Rectal smooth muscle tissue (tissue), 1 donor: ENCODE results near the gene TMEM170A.
"Not testable (repeated sequence)": the region's sequence is repeated elsewhere in the genome, so short reads cannot be mapped to it uniquely, and the experiment has no call there.

Source experiments
- H3K27ac ChIP-seq: one replicate; pipeline ENCODE4 v1.7.0; 2013; ENCODE audit warnings: low read depth, low read length, inconsistent platforms
- H3K27me3 ChIP-seq: one replicate; pipeline ENCODE4 v1.7.0; 2013; ENCODE audit warnings: low read length; ENCODE audit not compliant: control insufficient read depth, insufficient read depth
- H3K36me3 ChIP-seq: one replicate; pipeline ENCODE4 v1.7.0; 2013; ENCODE audit warnings: low read length; ENCODE audit not compliant: control insufficient read depth, insufficient read depth
- H3K4me1 ChIP-seq: one replicate; pipeline ENCODE4 v1.7.0; 2013; ENCODE audit warnings: low read length; ENCODE audit not compliant: control insufficient read depth, insufficient read depth
- H3K4me3 ChIP-seq: one replicate; pipeline ENCODE4 v1.7.0; 2013; ENCODE audit warnings: low read length
- H3K9ac ChIP-seq: one replicate; pipeline ENCODE4 v1.7.0; 2013; ENCODE audit warnings: low read length

Gene TMEM170A

DNA sequence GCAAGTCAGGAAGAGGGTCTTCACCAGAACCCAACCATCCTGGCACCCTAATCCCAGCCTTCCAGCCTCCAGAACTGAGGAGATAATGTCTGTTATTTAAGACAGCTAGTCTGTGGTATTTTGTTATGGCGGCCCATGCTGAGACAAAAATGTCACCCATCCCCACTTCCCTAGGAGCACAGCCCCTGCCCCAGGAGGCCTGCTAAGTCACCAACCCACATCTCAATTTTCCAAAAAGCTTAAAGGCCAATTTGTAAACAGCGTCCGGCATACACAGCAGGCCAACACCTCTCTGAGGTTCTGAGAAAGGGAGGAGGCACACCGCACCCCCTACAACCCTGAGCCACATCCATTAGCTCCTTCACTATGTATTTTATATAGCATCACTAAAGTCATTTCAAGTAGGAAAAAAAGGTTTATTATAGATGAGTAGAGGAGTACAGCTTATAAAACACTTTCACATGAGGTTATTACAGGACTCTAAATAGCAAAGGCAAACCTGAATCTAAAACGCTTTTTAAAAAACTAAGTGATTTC is 6.9 kb downstream of the TMEM170A start:
- Histone ChIP-seq H3K4me3 (no peak overlapping the region), H3K4me1 (no peaks in the 10 kb centered on the region), H3K36me3 (no peaks in the 10 kb centered on the region), H3K27me3 (no peaks in the 10 kb centered on the region), H3K27ac (no peak overlapping the region), H3K9ac (no peak overlapping the region)

DNA sequence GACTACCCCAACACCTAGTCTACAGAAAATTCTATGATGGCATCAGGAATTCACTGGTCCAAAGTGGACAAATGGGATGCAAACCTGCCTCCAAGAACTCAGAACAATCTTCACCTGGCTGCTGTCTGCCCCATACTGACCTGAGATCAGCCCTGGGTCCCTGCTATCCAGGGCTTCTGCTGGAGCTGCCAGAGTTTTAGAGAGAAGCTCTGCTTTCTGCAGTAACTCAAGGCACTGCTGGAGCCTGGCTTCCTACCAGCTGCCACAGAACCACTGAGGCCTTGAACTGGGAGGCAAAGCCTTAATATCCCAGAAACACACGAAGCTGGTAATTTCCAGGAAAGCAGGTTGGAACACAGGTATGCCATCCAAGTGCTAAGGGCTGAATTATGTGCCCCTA is 7.5 kb downstream of the TMEM170A start:
- Histone ChIP-seq H3K4me1 (no peaks in the 10 kb centered on the region), H3K27ac (no peak overlapping the region), H3K36me3 (no peaks in the 10 kb centered on the region), H3K4me3 (no peak overlapping the region), H3K9ac (no peak overlapping the region), H3K27me3 (no peaks in the 10 kb centered on the region)

DNA sequence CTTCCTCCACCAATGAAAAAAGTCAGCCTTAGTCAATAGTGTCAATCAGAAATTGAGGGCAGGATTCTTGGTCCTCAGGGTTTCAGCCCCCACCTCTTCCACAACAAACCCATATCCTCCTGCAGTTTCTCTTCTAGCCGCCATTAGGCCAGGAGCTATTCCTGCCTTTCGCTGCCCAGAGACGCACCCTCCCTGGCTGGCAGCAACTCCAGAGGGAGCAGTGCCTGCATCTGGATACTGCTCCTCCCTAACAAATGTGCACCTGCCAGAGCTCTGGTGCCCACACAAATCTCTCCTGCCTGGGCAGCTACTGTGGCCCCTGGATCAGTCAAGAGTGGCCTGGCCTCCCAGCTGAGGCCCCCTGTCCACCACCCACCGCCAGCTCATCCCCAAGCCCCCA is 8.0 kb downstream of the TMEM170A start:
- H3K4me1 ChIP-seq, H3K27ac ChIP-seq, H3K4me3 ChIP-seq, H3K36me3 ChIP-seq, H3K9ac ChIP-seq, H3K27me3 ChIP-seq: not testable (repeated sequence)

DNA sequence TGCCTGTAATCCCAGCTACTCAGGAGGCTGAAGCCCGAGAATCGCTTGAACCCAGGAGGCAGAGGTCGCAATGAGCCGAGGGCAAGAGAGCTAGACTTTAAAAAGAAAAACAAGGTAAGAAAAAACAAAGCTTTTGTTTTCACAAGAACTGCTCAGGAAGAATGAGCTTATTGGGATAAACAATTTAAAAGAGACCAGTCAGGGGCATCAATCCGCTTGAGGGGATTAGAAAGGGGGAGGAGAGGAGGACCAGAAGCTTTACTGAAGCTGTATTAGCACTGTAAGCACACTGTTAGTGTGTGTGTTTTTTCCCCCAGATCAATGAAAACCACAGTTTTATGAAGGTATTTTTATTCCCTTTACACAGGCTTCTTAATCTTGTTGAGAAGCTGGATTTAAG is 8.8 kb downstream of the TMEM170A start:
- Histone ChIP-seq H3K27ac (no peak overlapping the region), H3K27me3 (no peaks in the 10 kb centered on the region), H3K36me3 (no peaks in the 10 kb centered on the region), H3K9ac (no peak overlapping the region), H3K4me1 (no peaks in the 10 kb centered on the region), H3K4me3 (no peak overlapping the region)

DNA sequence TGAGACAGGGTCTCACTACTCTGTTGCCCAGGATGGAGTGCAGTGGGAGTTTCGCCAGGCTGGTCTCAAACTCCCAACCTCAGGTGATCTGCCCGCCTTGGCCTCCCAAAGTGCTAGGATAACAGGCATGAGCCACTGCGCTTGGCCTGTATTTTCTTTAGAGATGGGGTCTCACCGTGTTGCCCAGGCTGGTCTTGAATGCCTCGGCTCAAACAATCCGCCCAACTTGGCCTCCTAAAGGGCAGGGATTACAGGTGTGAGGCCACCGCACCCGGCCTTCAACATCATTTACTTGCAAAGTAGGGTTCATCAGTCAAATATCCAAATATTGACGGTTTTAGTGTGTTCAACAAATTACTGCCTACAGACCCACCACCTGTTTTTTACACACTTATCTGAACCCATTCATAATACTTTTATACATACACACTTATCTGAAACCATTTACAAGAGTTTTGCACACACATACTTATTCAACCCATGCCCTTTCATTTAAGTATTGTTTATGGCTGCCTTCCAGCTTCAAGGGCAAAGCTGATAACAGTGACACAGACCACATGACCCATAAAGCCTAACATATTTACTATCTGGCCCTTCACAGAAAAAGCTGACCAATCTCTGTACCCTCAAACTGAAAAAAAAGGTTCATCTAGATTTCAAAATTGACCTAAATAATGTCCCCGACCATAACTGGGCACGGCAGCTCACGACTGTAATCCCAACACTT is 11.9 kb downstream of the TMEM170A start:
- Histone ChIP-seq H3K27me3 (no peaks in the 10 kb centered on the region), H3K4me1 (no peaks in the 10 kb centered on the region), H3K9ac (no peak overlapping the region), H3K4me3 (no peak overlapping the region), H3K36me3 (peaks cover 4% of the 10 kb centered on the region), H3K27ac (no peak overlapping the region)

DNA sequence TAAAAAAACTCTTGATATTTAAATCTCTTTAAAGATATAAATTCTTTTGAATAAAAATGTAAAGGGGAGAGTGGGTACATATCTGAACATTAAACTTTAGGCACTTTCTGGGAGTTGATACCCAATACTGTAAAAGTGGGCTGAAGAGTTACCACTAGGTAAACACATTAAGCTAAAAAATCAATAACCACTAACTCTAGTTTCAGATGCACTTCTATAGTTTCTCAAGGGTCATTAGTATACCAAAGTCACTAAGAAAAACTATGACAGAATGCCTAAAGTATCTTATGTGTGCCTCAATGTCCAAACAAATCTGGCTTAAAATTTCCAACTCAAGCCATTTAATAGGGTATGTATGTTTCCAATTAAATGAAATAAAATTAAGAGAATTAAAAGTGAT is 18.1 kb downstream of the TMEM170A start:
- Histone ChIP-seq H3K9ac (no peak overlapping the region), H3K27ac (no peak overlapping the region), H3K36me3 (peaks cover 4% of the 10 kb centered on the region), H3K27me3 (no peaks in the 10 kb centered on the region), H3K4me1 (no peaks in the 10 kb centered on the region), H3K4me3 (no peak overlapping the region)

DNA sequence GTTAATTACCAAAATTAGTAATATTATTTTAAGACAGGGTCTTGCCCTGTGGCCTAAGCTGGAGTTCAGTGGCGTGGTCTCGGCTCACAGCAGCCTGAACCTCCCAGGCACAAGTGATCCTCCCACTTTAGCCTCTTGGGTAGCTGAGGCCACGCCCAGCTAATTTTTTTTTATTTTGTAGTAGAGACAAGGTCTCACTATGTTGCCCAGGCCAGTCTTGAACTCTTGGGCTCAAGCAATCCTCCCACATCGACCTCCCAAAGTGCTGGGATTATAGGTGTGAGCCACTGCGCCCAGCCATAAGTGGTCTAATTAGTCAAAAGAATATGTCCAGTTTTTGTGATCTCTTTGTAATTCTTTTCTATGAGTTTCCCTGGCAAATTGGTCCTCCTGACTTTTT is 19.2 kb downstream of the TMEM170A start:
- H3K27me3 ChIP-seq, result no peaks in the 10 kb centered on the region
- no peak overlapping the region for H3K27ac ChIP-seq
- no peak overlapping the region for H3K9ac ChIP-seq
- H3K4me3 ChIP-seq, result no peak overlapping the region
- no peaks in the 10 kb centered on the region for H3K4me1 ChIP-seq
- peaks cover 4% of the 10 kb centered on the region for H3K36me3 ChIP-seq

DNA sequence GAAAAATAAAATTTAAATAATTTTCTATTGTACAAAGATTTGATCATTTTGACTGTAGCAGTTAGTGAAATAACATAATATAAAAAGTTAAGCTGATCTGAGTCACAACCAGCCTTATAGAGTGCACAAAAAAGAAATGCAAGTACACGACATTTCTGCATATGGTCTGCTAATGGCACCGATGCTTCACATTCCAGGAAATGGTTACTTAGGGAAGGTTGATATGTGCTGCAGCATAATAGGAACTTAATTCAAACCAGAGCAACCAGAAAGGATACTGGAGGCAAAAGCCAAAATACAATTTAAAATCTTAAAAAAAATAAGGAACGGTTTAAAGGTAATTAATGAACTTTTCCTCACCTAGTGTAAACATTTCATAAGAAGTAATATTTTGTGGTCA is 21.2 kb downstream of the TMEM170A start:
- Histone ChIP-seq H3K4me3 (no peak overlapping the region), H3K27ac (no peak overlapping the region), H3K36me3 (no peaks in the 10 kb centered on the region), H3K27me3 (no peaks in the 10 kb centered on the region), H3K9ac (no peak overlapping the region), H3K4me1 (no peaks in the 10 kb centered on the region)

DNA sequence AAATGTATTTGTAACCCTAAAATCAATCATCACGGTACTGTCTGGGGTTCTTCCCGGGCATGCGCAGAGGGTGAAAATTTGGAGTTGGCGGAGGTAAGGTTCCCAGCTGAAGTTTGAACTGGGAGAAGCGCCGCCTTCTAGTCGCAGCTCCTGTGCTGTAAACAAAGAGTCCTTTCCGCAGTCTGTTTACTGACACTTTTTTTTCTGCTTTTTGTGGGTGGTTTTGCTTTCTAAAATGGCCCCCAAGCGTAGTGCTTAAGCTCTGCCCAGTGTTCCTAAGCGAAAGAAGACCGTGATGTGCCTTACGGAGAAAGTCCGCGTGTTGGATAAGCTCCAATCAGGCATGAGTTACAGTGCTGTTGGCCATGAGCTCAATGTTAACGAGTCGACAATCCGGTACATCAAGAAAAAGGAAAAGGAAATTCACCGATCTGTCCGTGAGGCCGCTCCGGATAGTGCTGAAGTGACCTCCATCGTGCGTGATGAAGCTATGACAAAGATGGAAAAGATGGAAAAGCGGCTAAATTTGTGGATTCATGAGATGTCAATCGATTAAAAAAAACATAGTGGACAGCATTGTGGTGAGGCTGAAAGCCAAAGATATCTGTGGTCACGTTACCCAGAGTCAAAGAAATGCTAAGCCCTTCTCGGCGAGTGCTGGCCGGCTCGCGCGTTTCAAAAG is 30.6 kb downstream of the TMEM170A start:
- Histone ChIP-seq H3K27me3 (no peaks in the 10 kb centered on the region), H3K4me3 (peak overlapping the region; percentile 94), H3K9ac (peak overlapping the region; percentile 83), H3K36me3 (no peaks in the 10 kb centered on the region), H3K4me1 (no peaks in the 10 kb centered on the region), H3K27ac (peak overlapping the region; percentile 98)

DNA sequence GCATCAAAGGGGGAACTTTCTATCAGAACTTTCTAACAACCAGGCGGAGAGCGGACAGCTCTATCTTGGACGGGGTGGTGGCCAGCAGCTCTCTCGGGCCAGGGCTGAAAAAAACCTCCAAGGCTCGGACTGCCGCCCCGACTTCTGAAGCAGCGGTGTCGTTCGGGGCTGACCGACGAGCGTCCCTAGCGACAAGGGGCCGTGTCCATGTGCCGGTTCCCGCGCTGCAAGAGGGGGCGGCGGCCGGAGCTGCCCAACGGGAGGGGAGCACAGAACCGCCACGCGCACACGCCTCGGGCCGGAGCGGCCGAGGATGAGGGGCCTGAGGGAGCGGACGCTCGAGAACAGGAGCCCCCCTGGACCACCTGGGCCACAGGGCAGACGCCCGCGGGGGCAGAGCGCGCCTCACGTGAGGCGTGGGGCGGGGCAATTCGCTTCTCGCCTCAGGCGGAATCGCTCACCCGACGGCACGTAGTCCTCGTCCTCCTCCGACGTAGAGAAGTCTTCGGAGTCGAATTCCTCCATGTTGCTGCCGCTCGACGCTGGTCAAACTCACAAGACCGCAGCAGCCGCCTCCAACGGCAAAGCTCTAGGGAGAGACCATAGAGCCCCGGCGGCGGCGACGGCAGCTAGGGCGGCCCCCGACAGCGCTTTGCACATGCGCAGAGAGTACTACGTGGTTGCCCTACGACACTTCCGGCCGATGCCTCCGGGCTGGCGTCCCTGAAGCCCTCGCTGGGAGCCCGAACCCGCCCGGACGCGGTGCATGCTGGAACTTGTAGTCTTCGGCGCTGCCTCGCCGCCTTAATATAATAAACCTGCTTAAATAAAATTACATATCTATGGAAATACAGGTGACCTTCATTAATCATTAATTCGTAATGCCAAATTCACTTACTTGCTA is 31.4 kb downstream of the TMEM170A start, which contains the start of gene CFDP1:
Gene CFDP1, minus strand, starts transcription at position 676 of the 904 bp plus-strand sequence. Its CDS starts 151 bp downstream, at position 525.
- Histone ChIP-seq H3K9ac (peak within 1 kb of the TSS; percentile 83), H3K27me3 (no peaks in the 10 kb centered on the region), H3K4me1 (no peaks in the 10 kb centered on the region), H3K27ac (peak within 1 kb of the TSS; percentile 98), H3K36me3 (no peaks in the 10 kb centered on the region), H3K4me3 (peak within 1 kb of the TSS; percentile 94)

DNA sequence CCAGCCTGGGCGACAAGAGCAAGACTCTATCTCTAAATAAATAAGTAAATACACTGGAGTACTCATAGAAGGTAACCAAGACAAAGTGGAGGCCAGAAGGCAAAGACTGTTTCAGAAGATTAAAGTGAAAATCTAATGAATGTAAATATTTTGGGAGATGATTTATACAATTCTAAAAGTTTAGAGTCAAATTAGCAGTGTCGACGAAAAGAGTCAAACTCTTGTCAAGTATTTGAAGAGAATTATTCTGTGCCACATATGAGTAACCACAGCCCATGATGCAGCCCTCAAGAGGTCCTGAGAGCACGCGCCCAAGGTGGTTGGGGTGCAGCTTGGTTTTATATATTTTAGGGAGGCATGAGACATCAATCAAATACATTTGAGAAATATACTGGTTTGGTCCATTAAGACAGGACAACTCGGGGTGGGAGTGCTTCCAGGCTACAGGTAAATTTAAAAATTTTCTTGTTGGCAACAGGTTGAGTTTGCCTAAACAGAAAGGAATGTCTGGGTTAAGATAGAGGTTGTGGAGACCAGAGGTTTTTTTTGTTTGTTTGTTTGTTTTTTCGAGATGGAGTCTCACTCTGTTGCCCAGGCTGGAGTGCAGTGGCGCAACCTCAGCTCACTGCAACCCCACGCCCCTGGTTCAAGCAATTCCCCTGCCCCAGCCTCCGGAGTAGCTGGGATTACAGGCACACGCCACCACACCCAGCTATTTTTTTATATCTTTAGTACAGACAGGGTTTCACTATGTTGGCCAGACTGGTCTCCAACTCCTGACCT is 34.7 kb downstream of the TMEM170A start:
- no peaks in the 10 kb centered on the region for H3K4me1 ChIP-seq

More for the DNA sequence above, 34.7 kb downstream of the TMEM170A start:
- H3K4me3 ChIP-seq, result no peak overlapping the region
- H3K27ac ChIP-seq, result no peak overlapping the region
- no peaks in the 10 kb centered on the region for H3K36me3 ChIP-seq
- no peak overlapping the region for H3K9ac ChIP-seq
- H3K27me3 ChIP-seq, result no peaks in the 10 kb centered on the region
